OCI-LY1 (cell line): ENCODE measurements around the gene AGRP.

Experiments
- EZH2 ChIP-seq: fragments of 200-600 bp; sonication (generic), shearing (Covaris generic); IDR thresholded peaks from 2 replicates; pipeline ENCODE4 v1.8.0; 2017; ENCODE audit warnings: borderline replicate concordance, mixed run types, mild to moderate bottlenecking, antibody characterized with exemption, low read length, moderate library complexity, mixed read lengths
- TF ChIP-seq, protein P1 (sequence below): fragments of 200-600 bp; sonication (generic), shearing (Covaris generic); IDR thresholded peaks from 2 replicates; pipeline ENCODE4 v1.5.1; 2017; ENCODE audit warnings: mild to moderate bottlenecking, antibody characterized with exemption, low read length, moderate library complexity, mixed read lengths

DNA sequence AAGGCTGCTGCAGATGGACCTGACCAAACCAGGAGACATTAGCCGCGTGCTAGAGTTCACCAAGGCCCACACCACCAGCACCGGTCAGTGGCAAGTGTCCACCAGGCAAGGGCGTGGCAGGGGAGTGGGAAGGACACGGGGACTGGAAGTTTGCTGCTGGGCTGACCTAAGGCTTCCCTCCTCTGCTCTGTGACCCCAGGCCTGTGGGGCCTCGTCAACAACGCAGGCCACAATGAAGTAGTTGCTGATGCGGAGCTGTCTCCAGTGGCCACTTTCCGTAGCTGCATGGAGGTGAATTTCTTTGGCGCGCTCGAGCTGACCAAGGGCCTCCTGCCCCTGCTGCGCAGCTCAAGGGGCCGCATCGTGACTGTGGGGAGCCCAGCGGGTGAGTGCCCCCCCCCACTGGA lies 47.6 kb downstream of the AGRP start:
- TF ChIP-seq, protein P1, sequence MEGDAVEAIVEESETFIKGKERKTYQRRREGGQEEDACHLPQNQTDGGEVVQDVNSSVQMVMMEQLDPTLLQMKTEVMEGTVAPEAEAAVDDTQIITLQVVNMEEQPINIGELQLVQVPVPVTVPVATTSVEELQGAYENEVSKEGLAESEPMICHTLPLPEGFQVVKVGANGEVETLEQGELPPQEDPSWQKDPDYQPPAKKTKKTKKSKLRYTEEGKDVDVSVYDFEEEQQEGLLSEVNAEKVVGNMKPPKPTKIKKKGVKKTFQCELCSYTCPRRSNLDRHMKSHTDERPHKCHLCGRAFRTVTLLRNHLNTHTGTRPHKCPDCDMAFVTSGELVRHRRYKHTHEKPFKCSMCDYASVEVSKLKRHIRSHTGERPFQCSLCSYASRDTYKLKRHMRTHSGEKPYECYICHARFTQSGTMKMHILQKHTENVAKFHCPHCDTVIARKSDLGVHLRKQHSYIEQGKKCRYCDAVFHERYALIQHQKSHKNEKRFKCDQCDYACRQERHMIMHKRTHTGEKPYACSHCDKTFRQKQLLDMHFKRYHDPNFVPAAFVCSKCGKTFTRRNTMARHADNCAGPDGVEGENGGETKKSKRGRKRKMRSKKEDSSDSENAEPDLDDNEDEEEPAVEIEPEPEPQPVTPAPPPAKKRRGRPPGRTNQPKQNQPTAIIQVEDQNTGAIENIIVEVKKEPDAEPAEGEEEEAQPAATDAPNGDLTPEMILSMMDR, result no peak
- TF ChIP-seq EZH2, result no peak
